GM19463 (cell line): ENCODE measurements around the gene ANXA6.

Experiments used
- ATAC-seq: cut with Tn5 transposase; IDR thresholded peaks from one replicate; pipeline ENCODE4 v1.9.1; 2021; ENCODE audit warnings: mild to moderate bottlenecking, moderate library complexity; ENCODE audit not compliant: unreplicated experiment

Gene ANXA6

GRCh38 chr5:151130922-151131891, 26.4 kb downstream of the ANXA6 start:
- ATAC-seq: no peak

- ATAC-seq: no peak
Observed at GRCh38 chr5:151130235-151130921, 27.2 kb downstream of the ANXA6 start.

GRCh38 chr5:151128817-151129216, 28.8 kb downstream of the ANXA6 start:
- ATAC-seq: no peak

GRCh38 chr5:151127926-151128325, 29.7 kb downstream of the ANXA6 start:
- ATAC-seq: no peak

- peak; percentile 28 for ATAC-seq
Observed at GRCh38 chr5:151126199-151126645, 31.4 kb downstream of the ANXA6 start.

- no peak for ATAC-seq
Observed at GRCh38 chr5:151125421-151125820, 32.2 kb downstream of the ANXA6 start.

- peak; percentile 75 for ATAC-seq
Observed at GRCh38 chr5:151123897-151124751, 33.5 kb downstream of the ANXA6 start.

GRCh38 chr5:151122828-151123227, 34.8 kb downstream of the ANXA6 start:
- ATAC-seq: no peak

- ATAC-seq: no peak
Observed at GRCh38 chr5:151121665-151122064, 35.9 kb downstream of the ANXA6 start.

GRCh38 chr5:151121095-151121494, 36.5 kb downstream of the ANXA6 start:
- no peak for ATAC-seq

GRCh38 chr5:151118913-151119575, 38.5 kb downstream of the ANXA6 start:
- no peak for ATAC-seq

GRCh38 chr5:151115272-151115905, 42.2 kb downstream of the ANXA6 start:
- peak; percentile 42 for ATAC-seq

GRCh38 chr5:151113651-151114050, 43.9 kb downstream of the ANXA6 start:
- ATAC-seq: no peak

GRCh38 chr5:151110992-151111391, 46.6 kb downstream of the ANXA6 start:
- ATAC-seq: peak; percentile 26

- peak; percentile 44 for ATAC-seq
Observed at GRCh38 chr5:151110122-151110681, 47.4 kb downstream of the ANXA6 start.

GRCh38 chr5:151108566-151108965, 49.0 kb downstream of the ANXA6 start:
- no peak for ATAC-seq

- no peak for ATAC-seq
Observed at GRCh38 chr5:151107738-151108520, 49.6 kb downstream of the ANXA6 start.

GRCh38 chr5:151107084-151107483, 50.5 kb downstream of the ANXA6 start:
- no peak for ATAC-seq

GRCh38 chr5:151106509-151106908, 51.1 kb downstream of the ANXA6 start:
- no peak for ATAC-seq
